GM15510 (cell line): ENCODE measurements around the gene COX6B1.

Experiments
- POLR2A ChIP-seq: IDR thresholded peaks from 3 replicates; pipeline ENCODE4 v1.6.1; 2011; ENCODE audit warnings: borderline replicate concordance; ENCODE audit not compliant: insufficient read length; ENCODE audit errors: extremely low read depth

COX6B1 gene

GRCh38 chr19:35644206-35644986, 3.7 kb upstream of the COX6B1 start:
- peak; percentile 40 for TF ChIP-seq POLR2A

GRCh38 chr19:35644987-35645679, 3.0 kb upstream of the COX6B1 start:
- no peak for TF ChIP-seq POLR2A

DNA sequence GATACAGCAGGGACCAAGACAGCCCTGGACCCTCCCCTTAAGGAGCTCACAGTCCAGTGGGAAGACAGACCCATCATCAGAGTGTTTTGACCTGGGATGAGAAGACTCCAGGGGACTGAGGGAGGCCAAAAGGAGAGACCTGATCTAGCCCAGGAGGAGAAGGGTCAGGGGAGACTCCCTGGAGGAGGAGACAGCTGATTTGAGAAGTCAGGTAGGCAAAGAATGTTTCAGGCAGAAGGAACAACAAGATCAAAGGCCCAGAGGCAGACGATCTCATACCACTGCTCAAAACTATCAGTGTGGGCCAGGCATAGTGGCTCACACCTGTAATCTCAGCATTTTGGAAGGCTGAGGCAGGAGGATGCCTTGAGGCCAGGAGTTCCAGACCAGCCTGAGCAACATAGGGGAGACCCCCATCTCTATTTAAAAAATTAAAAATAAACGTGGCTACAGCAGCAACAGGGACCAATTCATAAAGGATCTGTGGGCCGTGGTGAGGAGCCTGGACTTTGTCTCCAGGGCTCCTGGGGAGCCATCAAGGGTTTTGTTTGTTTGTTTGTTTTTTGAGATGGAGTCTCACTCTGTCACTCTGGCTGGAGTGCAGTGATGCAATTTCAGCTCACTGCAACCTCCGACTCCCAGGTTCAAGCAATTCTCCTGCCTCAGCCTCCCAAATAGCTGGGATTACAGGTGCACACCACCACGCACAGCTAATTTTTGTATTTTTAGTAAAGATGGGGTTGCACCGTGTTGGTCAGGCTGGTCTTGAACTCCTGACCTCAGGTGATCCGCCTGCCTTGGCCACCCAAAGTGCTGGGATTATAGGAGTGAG, 2.2 kb upstream of the COX6B1 start:
- TF ChIP-seq POLR2A = no peak

DNA sequence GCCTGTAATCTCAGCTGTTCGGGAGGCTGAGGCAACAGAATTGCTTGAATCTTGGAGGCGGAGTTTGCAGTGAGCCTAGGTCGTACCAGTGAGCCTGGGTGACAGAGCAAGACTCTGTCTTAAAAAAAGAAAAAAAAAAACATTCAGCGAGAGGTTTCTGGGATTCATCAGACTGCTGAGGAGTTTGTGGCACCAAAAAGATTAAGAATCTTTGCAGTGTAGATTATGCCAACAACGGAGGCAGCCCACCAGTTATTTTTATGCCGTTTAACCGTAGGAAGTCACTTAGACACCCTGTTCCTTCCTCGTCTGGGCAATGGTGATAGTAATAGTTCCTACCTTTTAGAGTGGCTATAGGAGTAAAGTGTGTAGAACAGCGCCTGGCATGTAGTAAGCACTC, 2.5 kb downstream of the COX6B1 start:
- TF ChIP-seq POLR2A = no peak

DNA sequence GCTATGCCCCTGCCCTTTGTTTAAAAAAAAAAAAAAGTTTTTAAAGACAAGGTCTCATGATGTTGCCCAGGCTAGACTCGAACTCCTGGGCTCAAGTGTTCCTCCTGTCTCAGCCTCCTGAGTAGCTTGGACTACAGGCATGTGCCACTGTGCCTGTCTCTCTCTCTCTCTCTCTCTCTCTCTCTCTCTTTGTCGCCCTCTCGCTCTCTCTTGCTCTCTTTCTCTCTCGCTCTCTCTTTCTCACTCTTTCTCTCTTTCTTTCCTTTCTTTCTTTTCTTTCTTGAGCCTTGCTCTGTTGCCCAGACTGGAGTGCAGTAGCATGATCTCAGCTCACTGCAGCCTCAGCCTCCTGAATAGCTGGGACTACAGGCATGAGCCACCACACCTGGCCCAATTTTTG, 7.5 kb downstream of the COX6B1 start:
- TF ChIP-seq POLR2A = no peak

DNA sequence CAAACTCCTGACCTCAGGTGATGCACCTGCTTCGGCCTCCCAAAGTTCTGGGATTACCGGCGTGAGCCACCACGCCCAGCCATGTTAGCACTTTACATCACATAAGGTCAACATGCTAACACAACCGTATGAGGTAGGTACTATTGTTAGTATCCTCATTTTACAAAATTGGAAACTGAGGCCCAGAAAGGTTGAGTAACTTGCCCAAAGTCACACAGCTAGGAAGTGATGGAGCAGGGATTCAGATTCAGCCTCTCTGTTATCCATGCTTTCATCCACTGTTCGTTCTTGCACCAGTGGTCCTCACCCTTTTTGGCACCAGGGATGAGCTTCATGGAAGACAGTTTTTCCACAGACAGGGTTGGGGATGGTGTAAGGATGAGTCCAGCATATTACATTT, 8.6 kb downstream of the COX6B1 start:
- no peak for TF ChIP-seq POLR2A

GRCh38 chr19:35657904-35658700, 10.0 kb downstream of the COX6B1 start:
- TF ChIP-seq POLR2A = no peak

GRCh38 chr19:35661995-35662340, 13.8 kb downstream of the COX6B1 start:
- no peak for TF ChIP-seq POLR2A

DNA sequence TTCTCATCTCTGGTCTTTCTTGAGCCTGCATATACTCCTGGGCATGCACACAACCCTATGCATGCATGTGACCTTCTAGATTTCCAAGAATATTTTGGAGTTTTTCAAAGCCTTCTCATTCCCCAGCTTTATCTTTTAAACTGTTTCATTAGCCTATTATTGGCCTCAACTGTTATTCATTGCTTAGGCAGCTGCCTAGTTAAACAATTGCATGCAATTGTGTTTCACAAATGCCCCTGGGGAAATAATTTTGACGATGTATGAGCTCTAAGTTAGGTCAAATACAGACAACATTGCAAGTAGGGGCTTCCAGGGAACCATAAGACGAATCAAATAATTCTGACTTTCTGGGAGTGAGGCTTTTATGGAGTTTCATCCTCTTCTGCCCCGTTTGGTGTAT, 15.9 kb downstream of the COX6B1 start:
- no peak for TF ChIP-seq POLR2A

- TF ChIP-seq POLR2A = no peak
These were observed 17.0 kb downstream of the COX6B1 start for GRCh38 chr19:35665157-35665556.

DNA sequence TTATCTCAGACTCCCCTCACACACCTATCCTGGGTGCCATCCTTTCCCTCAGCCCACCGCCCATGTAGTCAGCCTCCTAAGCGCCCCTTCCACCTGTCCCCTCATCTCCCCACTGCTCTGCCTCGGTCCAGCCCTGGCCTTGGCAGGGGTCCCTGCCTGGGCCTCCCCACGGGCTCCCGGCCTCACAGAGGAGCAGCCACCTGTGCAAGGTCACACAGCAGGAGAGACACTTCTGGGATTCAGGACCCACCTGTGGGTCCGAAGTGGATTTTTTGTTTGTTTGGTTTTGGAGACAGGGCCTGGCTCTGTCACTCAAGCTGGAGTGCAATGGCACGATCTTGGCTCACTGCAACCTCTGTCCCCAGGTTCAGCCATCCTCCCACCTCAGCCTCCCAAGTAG, 17.5 kb downstream of the COX6B1 start:
- TF ChIP-seq POLR2A = no peak

GRCh38 chr19:35666251-35666913, 18.3 kb downstream of the COX6B1 start, which contains the start of gene UPK1A:
Gene UPK1A (plus strand): TSS chr19:35666517. CDS start chr19:35666813, 296 bp downstream.
- no peak for TF ChIP-seq POLR2A

DNA sequence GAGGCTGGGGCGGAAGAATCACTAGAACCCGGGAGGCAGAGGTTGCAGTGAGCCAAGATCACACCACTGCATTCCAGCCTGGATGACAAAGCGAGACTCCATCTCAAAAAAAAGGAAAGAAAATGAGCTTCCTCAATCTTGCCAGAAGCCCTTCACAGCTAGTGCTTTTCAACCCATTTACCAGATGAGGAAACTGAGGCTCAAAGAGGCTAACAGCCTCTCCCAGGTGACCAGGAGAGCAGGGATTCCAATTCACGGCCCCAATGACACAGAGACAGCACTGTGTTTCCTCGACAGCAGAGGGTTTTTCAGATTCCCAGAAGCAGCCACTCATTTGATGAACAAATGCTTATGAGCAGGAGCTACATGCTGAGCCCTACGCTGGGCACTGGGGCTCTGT, 21.4 kb downstream of the COX6B1 start:
- no peak for TF ChIP-seq POLR2A

GRCh38 chr19:35669974-35670373, 21.9 kb downstream of the COX6B1 start:
- no peak for TF ChIP-seq POLR2A
